Cardiac fibroblast (primary cell): Measurements from ENCODE around the gene EHMT1.

Experiments used
- DNase-seq, 2 donors: peaks; one replicate each; pipeline versions ENCODE4 v3.0.0 to v3.0.0-alpha.2; 2010; ENCODE audit warnings: low read depth in 2 of 2
- H3K4me3 ChIP-seq, 2 donors: replicated peaks in 1 of 2; 1 replicate in 1 of 2; 2 replicates in 1 of 2; pipeline ENCODE4 v1.5.1; 2011; ENCODE audit warnings: low read depth in 2 of 2, low read length in 2 of 2, mild to moderate bottlenecking in 2 of 2, moderate library complexity in 1 of 2
- CTCF ChIP-seq: IDR thresholded peaks from one replicate; pipeline ENCODE4 v1.5.1; 2011; ENCODE audit warnings: low read depth, mild to moderate bottlenecking, low read length, inconsistent platforms

Gene EHMT1

GRCh38 chr9:137757613-137758029 lies 138.8 kb downstream of the EHMT1 start:
- H3K4me3 ChIP-seq = no peak overlapping the region
- no peak for TF ChIP-seq CTCF
- DNase-seq = peak; percentile 40 to 74

- no peak for DNase-seq
- H3K4me3 ChIP-seq = no peak overlapping the region
- TF ChIP-seq CTCF = no peak
These were observed 139.3 kb downstream of the EHMT1 start for GRCh38 chr9:137758067-137758466.

- DNase-seq = no peak
- H3K4me3 ChIP-seq = no peak overlapping the region
- no peak for TF ChIP-seq CTCF
These were observed 140.3 kb downstream of the EHMT1 start for GRCh38 chr9:137759117-137759516.

- TF ChIP-seq CTCF = no peak
- DNase-seq = no peak
- no peak overlapping the region for H3K4me3 ChIP-seq
These were observed 141.0 kb downstream of the EHMT1 start for GRCh38 chr9:137759649-137760321.

GRCh38 chr9:137760426-137760825 lies 141.6 kb downstream of the EHMT1 start:
- TF ChIP-seq CTCF = no peak
- H3K4me3 ChIP-seq = no peak overlapping the region
- DNase-seq = peak in 1 of 2 donors; percentile 14

- no peak for TF ChIP-seq CTCF
- no peak for DNase-seq
- no peak overlapping the region for H3K4me3 ChIP-seq
These were observed 142.2 kb downstream of the EHMT1 start for GRCh38 chr9:137761032-137761431.

GRCh38 chr9:137761793-137762192 lies 143.0 kb downstream of the EHMT1 start:
- TF ChIP-seq CTCF = no peak
- DNase-seq = no peak
- H3K4me3 ChIP-seq = no peak overlapping the region
